AG09309 (cell line): Measurements from ENCODE around the gene HPSE2.

ENCODE experiments used
- DNase-seq: peaks from one replicate; pipeline ENCODE4 v3.0.0-alpha.2; 2010; ENCODE audit warnings: low read depth
- H3K4me3 ChIP-seq: 2 replicates; pipeline ENCODE4 v1.5.1; 2011; ENCODE audit warnings: mild to moderate bottlenecking, low read depth, low read length, moderate library complexity; ENCODE audit not compliant: control insufficient read depth
- TF ChIP-seq, protein P1 (sequence below): IDR thresholded peaks from 2 replicates; pipeline ENCODE4 v1.5.1; 2011; ENCODE audit warnings: mild to moderate bottlenecking, low read depth, low read length, inconsistent platforms; ENCODE audit not compliant: insufficient read depth, control insufficient read depth; ENCODE audit errors: missing control alignments

The HPSE2 gene

DNA sequence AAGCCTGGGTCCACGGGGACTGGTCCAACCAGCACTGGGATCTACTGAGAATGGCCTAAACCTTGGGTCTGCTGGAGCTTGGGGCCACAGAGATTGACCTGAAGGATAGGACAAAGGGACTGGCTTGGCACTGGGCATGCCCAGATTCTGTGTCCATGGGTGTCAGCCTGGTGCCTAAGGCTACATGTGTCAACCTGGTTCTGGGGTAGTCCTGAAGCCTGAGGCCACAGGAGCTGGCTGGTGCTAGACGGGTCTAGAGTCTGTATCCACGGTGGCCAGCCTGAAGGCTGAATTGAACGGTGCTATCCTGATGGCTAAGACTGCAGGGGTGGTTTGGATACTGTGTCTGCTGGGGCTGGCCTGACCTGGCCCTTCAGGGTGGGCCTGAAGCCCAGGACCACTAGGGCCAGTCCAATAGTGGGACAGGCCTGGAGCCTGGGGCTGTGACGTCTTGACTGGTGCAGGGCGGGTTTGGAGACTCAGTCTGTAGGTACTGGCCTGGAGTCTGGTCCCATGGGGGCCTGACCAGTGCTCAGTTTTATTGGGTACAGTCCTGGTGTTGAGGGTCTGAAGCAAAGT lies 636.5 kb downstream of the HPSE2 start:
- H3K4me3 ChIP-seq = no peak overlapping the region

DNA sequence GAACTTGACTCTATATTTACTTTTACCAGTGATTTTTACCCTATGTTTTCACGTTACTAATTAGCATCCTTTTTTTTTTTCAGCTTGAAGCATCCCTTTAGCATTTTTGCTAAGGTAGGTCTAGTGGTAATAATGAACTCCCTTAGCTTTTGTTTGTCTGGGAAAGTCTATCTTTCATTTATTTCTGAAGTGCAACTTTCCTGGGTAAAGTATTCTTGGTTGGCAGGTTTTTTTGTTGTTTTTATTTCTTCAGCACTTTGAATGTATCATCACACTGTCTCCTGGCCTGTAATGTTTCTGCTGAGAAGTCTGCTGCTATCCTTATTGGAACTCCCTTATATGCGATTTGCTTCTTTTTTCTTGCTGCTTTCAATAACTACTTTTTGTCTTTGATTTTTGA lies 639.2 kb downstream of the HPSE2 start:
- H3K4me3 ChIP-seq = no peak overlapping the region
- TF ChIP-seq, protein P1, sequence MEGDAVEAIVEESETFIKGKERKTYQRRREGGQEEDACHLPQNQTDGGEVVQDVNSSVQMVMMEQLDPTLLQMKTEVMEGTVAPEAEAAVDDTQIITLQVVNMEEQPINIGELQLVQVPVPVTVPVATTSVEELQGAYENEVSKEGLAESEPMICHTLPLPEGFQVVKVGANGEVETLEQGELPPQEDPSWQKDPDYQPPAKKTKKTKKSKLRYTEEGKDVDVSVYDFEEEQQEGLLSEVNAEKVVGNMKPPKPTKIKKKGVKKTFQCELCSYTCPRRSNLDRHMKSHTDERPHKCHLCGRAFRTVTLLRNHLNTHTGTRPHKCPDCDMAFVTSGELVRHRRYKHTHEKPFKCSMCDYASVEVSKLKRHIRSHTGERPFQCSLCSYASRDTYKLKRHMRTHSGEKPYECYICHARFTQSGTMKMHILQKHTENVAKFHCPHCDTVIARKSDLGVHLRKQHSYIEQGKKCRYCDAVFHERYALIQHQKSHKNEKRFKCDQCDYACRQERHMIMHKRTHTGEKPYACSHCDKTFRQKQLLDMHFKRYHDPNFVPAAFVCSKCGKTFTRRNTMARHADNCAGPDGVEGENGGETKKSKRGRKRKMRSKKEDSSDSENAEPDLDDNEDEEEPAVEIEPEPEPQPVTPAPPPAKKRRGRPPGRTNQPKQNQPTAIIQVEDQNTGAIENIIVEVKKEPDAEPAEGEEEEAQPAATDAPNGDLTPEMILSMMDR = no peak
- DNase-seq = no peak

More for the DNA sequence above, 636.5 kb downstream of the HPSE2 start:
- no peak for DNase-seq
- TF ChIP-seq, protein P1 = no peak

DNA sequence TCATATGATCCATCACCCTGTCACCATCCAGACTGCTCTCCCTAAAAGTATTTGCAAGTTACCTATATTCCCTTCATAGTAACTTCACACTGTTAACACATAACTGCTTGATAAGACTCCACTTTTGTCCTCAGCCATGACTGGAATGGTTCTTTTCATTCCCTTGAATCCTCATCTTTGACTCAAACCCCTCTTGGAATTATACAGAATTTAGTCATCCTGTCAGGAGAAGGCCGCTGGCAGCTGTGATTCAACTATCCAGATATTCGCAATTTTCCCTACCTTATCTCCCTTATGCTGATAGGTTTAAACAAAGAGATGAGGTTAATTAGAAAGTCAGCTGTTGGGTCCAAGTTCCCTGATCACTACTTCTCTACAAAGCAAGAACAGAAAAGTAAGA lies 646.0 kb downstream of the HPSE2 start:
- TF ChIP-seq, protein P1 = no peak
- no peak for DNase-seq
- no peak overlapping the region for H3K4me3 ChIP-seq

DNA sequence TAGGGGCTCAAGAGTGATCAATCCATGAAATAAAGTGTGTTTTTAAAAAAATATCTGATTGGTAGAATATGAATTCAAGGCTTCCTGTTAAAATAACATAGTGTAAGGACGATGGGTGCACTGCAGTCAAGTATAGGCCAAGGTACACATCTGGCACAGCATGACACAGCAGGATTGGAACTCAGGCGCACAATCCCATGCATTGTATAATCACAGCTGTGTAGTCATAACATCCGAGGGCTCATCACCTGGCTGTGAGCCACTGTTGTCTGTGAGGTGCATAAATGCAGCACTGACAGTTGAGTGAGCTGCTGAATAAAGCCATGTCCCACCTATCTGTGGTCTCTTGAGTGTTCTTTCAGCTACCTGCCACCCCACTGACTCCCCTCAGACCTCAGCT lies 646.6 kb downstream of the HPSE2 start:
- H3K4me3 ChIP-seq = no peak overlapping the region
- DNase-seq = no peak
- TF ChIP-seq, protein P1 = no peak

DNA sequence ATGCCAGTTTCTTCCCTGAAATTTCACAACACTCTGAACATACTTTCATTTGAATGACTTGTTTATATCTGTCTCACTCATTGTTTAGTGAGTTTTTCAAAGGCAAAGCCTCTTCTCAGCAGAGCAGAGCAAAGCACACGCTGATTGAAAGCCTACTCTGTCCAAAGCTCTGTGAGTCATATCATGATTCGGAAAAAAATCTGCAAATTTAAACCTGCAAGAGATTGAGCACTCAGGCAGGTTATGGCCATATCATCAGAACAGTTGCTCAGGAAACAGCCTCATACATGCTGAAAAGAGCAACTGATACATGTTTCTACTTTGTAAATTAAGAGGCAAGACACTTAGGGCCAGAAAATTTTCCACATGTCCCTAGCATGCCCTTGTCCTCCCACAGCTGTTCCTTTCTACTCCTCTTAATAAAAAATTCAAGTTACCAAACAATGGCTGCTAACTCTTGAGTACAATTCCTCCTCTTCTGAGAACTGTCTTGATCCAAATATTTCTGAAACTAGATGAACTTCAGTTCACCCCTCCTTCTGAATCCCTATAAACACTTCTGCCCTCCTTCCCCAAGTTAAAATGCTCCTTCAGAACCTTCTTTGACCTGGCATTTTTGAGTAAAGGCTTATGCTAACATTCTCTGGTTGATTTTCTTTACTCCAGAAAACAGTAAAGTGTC lies 648.4 kb downstream of the HPSE2 start:
- no peak for DNase-seq
- TF ChIP-seq, protein P1 = no peak

DNA sequence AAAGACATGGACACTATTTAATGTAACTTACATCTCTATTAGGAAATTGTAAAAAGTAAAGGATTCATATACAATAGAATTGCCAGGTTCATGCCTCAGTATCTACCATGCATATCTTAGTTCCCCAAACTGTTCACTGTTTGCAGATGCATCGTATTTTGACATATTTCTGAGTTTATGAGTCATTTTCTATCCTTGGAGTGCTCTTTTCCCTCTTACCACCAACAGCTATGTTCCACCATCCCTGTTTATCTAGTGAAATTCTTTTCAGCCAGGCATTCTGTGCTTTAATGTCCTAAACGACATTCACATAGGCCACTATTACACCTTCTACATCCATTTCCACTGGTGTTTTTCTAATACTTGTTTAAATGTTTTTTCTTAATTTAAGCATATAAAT lies 649.6 kb downstream of the HPSE2 start:
- TF ChIP-seq, protein P1 = no peak
- no peak for DNase-seq
- H3K4me3 ChIP-seq = no peak overlapping the region

More for the DNA sequence above, 648.4 kb downstream of the HPSE2 start:
- H3K4me3 ChIP-seq = no peak overlapping the region

DNA sequence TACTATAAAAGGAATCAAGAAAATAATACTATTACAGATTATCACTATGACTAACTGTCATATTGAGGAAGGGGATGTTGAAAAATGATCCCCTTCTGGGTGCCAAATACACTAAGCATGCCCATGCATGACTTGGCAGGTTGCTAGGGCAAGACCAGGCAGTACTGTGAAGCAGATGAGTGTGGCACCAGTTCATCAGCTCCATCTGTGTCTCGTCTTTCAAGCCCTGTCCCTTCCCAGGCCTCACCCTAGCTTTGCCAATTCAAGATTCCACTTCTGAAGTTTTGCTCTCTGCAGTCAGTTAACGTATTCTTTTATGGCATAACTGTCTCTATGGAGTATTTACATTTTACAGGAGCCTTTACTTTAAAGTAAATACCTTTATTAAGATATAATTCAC lies 653.3 kb downstream of the HPSE2 start:
- H3K4me3 ChIP-seq = no peak overlapping the region
- DNase-seq = no peak
- TF ChIP-seq, protein P1 = no peak
